ENCODE results near the gene WNT3. TPM values are rescaled to one million over a fixed set of nuclear protein-coding genes. Genes with fewer than 3 reads are reported as not detected.
"Not testable (repeated sequence)": the region's sequence is repeated elsewhere in the genome, so short reads cannot be mapped to it uniquely, and the experiment has no call there.

WNT3 gene
- total RNA-seq, 1 donor from 2014 or later, result not detected

- intact Hi-C loops (cut with micrococcal nuclease), result no loop called here
These were observed 51.7 kb downstream of the WNT3 start for GRCh38 chr17:46766493-46767491.

GRCh38 chr17:46765453-46765852 lies 53.0 kb downstream of the WNT3 start:
- intact Hi-C loops (cut with micrococcal nuclease), result no loop called here

DNA sequence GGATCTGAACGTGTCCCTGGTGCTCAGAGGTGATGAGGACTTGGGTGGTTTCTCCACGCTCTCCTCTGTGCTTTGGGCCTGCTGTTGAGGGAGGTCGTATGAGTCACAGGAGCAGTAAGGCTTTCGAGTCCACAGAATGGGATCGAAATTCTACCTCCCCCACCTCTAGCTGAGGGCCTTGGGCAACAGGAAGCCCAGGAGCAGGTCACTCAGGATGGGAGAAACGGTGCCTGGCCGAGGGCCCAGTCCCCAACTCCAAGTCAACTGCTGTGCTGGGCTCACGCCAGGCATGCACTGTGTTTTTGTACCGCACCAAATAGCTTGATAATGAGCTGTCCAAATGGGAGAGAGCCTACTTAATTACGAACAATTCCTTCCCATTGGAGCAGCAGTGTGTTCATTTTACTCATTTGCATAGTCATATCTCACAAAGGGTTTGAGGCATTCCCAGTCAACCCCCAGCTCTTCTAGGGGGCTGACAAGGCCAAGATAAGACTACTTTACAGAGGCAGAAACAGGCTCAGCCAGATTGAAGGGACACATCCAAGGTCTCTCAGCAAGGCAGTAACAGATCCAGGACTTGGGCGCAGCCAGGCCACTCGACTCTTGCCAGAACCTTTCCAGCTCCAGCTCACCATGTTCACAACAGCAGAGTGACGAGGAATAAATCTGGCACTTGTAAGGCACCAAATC lies 53.6 kb downstream of the WNT3 start:
- intact Hi-C loops (cut with micrococcal nuclease), result no loop called here

DNA sequence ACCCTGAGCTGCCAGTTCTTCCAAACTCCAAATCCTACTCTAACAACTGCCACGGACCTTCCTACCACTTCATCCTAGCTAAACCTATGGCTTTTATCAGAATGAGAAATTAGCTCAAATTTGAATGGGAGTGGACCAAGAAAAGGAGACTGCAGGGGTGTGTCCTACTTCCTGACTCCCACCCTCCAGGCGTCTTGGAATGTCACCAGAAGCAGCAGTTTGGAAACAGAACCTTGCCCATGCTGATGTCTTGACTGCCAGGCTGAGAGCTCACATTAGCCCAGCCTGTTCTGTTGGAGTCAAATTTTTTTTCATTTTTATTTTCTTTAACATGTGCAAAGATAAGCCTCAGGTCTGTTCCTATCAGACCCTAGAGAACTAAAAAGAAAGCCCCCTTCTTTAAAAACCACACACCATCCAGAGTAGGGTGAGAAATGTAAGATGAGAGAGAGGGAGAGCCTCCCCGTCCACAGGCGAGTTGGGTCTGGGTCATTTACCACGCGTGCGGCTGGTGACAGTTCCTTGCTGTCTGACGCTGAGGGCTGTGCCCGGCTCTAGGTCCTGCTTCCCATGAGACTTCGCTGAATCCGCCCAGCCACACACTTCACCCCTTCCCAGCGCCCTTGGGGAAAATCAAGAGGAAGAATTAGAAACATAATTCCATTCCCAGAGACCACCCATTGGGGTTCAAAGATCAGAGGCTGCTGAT lies 54.3 kb downstream of the WNT3 start:
- intact Hi-C loops (cut with micrococcal nuclease), result no loop called here

DNA sequence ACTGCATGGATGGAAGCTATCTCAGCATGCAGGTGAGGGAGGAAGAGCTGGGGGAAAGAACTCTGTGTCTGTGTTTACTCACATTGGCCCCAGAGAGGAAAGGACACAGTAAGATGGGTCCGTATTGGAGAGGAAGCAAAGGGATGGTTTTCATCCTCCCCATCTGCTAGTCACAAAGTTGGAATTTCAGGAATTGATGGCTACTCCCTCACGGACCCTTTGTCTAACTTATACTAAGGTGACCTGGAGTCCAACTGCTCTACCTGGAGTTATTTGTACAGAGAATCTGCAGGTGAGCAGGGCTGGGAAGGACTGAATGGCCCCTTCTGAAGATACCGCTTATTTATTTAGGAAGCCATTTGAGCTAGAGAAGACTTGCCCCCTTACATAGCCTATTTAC lies 55.1 kb downstream of the WNT3 start:
- intact Hi-C loops (cut with micrococcal nuclease), result no loop called here

DNA sequence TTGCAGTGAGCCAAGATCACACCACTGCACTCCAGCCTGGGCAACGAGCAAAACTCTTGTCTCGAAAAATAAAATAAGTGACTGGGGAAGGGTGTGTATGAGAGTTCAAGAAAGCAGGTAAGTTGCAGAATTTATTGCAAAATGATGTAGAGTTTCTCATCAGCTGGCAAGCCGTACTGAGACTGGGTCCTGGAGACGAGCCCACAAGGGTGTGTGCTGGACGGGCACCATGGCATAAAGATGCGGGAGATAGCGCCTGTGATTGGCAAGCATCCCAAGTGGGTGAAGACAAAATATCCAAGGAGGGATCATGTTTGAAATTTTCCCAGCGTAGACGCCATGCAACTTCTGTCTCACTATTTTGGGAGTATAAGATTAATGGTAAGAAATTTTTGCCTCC lies 59.4 kb downstream of the WNT3 start:
- intact Hi-C loops (cut with micrococcal nuclease), result no loop called here

- intact Hi-C loops (cut with micrococcal nuclease), result no loop called here
These were observed 59.9 kb downstream of the WNT3 start for GRCh38 chr17:46758614-46759013.

DNA sequence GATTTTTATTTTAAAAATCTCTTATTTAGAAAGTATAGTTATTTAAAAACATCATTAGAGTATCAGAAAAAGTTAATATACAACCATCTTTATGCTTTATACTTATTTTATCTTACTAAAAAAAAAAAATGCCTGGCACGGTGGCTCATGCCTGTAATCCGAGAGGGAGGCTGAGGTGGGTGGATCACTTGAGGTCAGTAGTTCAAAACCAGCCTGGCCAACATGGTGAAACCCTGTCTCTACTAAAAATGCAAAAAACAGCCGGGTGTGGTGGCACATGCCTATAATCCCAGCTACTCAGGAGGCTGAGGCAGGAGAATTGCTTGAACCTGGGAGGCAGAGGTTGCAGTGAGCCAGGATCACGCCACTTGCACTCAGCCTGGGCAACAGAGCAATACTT lies 60.9 kb downstream of the WNT3 start:
- intact Hi-C loops (cut with micrococcal nuclease), result not testable (repeated sequence)

GRCh38 chr17:46756861-46757260 lies 61.6 kb downstream of the WNT3 start:
- intact Hi-C loops (cut with micrococcal nuclease), result no loop called here

- intact Hi-C loops (cut with micrococcal nuclease), result no loop called here
These were observed 62.3 kb downstream of the WNT3 start for GRCh38 chr17:46756081-46756735.

DNA sequence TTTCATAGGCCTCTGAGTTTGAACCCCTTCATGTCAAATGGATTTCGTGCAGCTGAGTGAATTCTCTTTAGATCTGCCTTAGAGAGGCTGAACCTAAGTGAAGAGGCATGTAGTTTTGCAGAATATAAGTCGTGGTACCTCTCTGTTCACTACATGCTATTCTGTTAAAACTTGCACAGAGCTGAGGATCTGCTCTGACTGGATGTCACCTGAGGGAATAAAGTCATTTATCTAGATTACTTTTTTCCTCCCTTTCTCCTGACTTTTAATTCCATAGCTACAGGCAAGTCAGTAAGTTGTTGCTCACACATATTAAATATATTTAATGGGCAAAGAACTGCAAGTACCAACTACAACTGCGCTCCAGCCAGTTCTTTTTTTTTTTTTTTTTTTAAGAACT lies 64.7 kb downstream of the WNT3 start:
- intact Hi-C loops (cut with micrococcal nuclease), result no loop called here

DNA sequence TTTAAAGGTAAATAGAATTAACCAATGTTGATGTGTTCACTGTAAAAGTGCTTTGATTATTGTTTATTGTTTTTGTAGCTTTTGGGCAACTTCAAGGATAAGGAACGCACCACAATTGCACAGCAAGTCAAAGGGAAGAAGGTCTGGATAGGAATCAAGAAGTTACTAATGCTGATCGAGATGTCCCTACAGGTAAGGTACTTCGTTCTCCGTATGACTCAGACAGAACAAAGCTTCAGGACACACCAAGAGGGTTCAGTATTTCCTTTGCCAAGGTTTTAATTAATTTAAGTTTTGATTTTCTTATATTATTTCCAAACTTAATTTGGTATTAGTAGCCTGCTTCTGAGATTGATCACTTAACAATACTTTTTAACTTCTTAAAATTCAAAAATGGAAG lies 67.1 kb downstream of the WNT3 start:
- intact Hi-C loops (cut with micrococcal nuclease), result no loop called here

GRCh38 chr17:46745376-46745775 lies 73.1 kb downstream of the WNT3 start:
- intact Hi-C loops (cut with micrococcal nuclease), result no loop called here

GRCh38 chr17:46744441-46744840 lies 74.1 kb downstream of the WNT3 start:
- intact Hi-C loops (cut with micrococcal nuclease), result no loop called here

DNA sequence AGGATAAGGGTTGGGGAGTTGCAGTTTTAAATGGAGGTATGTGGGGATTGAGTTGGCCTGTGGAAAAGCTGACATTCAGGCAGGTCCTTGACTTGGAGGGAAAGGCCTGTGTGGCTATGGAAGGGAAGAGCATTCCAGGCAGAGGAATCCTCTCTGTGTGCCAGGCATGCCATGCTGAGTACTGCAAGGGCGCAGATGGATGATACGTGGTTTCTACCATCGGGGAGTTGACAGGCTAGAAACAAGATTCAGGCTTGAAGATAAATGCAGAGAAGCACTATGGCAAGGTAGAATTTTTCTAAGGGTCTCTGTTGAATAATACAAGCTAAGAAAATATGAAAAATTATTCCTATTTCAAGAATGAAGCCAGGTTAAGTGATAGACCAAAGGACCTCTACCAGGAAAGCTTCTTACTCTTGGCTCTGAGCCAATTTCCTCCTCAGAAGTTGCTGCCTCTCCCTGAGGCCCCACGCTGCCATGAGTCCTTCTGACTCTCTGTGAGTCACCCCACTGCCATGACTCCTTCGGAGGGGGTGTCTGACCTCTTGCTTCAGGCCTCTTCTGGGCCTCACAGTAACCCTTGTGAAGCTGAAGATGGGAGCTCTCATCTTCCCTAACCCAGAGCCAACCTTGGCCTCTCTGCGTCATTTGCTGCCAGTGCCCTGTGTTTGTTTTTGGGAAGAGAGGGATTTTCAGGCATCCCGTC lies 75.8 kb downstream of the WNT3 start:
- intact Hi-C loops (cut with micrococcal nuclease), result no loop called here

DNA sequence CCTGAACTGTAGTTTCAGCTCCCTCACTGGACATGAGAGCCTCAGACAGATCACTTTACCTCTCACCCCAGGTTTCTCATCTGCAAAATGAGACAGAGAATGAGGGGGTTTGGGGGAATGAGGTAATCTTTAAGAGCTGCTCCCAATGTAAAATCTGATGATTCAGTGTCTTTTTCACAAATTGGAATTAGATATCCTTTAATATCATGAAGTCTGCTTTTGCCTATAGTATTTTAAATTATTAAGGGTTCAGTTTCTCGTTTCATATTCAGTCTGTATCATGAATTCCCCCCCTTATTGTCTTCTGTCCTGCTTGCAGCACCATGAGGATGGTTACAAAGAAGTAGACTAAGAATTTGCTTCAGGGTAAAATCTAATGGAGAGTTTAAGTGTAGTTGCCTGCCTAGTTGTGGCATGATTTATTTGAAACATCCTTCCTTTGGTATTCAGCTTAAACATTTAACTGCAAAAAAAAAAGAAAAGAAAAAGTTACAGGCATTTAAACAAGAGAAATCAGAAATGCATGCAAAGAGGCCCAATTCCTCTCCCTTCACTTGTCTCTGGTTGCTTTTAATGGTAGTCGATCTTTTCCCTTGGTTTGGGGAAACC lies 77.3 kb downstream of the WNT3 start:
- intact Hi-C loops (cut with micrococcal nuclease), result no loop called here

DNA sequence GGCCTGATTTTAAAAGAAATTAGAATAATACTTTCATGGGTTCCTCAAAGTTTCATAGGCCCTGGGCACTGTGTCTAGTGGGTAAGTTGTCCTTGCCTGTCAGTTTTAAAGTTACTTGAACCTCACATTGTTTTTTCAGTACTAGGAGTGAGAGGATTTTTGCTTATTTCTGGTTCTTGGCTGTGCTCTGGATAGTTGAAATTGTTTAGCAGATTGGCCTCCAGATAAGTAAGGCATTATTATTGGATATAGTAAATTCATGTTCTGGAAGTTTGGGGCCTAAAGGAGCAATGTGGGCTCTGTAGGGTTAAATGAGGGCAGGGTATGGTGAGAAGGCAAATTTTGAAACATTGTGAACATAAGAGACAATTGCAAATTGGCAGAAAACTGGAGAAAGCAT lies 78.5 kb downstream of the WNT3 start:
- intact Hi-C loops (cut with micrococcal nuclease), result no loop called here

DNA sequence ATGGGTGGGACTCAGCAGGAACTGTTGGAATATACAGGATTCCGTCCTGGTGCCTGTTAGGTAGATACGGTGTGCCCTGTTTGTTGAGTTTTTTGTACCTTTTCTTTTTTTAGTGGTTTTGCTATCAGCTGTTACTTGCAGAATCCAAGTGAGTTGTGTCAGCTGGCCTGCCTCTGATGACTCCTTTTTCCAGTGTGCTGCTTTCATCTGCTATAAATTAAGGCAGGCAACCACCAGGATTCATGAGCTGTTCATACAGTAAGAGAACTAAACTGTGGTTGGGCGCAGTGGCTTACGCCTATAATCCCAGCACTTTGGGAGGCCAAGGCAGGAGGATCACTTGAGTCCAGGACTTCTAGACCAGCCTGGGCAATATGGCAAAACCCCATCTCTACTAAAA lies 79.9 kb downstream of the WNT3 start:
- intact Hi-C loops (cut with micrococcal nuclease), result no loop called here

DNA sequence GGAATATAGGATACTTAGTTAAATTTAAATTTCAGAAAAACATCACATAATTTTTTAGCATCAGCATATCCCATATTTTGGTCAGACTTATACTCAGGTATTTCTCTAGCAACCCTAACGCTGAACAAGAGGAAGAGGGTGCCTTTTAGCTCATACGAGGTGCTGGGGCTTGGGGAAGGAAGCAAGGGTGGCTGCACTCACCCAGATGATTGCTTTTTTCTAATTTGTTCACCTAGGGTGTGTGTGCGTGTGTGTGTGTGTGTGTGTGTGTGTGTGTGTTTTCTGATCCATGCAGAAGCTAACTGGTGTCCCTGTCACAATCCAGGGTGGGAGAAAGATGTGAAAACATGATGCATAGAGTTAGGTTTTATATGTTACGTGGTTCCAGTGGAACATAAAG lies 81.2 kb downstream of the WNT3 start:
- intact Hi-C loops (cut with micrococcal nuclease), result no loop called here

DNA sequence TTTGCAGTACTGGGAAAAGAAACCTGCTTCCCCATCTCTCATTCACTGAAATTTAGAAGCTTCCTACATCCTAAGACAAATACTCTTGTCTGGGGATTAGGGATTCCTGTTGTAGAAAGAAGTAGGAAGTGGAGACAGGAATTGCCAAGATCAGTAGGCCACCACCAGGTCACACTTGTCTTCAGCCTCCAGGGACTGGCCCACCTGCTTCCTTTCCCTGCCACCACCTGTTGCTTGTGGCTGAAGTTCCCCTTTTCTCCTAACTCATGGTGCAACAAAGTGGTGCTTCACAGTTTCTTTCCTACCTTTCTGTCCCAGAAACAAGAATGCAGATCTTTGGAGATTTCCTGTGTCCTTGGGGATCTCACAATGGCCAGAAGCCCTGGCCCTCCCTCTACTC lies 82.4 kb downstream of the WNT3 start:
- intact Hi-C loops (cut with micrococcal nuclease), result no loop called here

All from T-helper 2 cell treated with Interferon-gamma antibody and Interleukin-4, amounts not matched to agents 100 ng/mL and 5 ng/mL, for 36 hours (primary cell).